Small intestine (tissue), 7 donors: Measurements from ENCODE around the gene MTUS2. TPM values are rescaled to one million over a fixed set of nuclear protein-coding genes. Genes with fewer than 3 reads are reported as not detected.

Experiments
- DNase-seq, 2 donors: peaks; one replicate each; pipeline versions ENCODE4 v3.0.0 to v3.0.0-alpha.2; 2013
- FAIRE-seq: peaks from 2 replicates; lab custom pipeline; 2012; peaks lifted over from hg19 to GRCh38; lab: Jason Lieb, UNC
- H3K27ac ChIP-seq, 3 donors: one replicate each; pipeline ENCODE4 v1.5.1; 2013; ENCODE audit warnings: low read length in 2 of 3, mild to moderate bottlenecking in 2 of 3, control low read depth in 1 of 3, inconsistent platforms in 1 of 3, low read depth in 1 of 3, moderate library complexity in 1 of 3
- H3K27me3 ChIP-seq, 3 donors: one replicate each; pipeline ENCODE4 v1.6.1; 2013; ENCODE audit warnings: low read length in 3 of 3, inconsistent platforms in 1 of 3; ENCODE audit not compliant: control insufficient read depth in 3 of 3, insufficient read depth in 3 of 3
- H3K36me3 ChIP-seq, 3 donors: one replicate each; pipeline ENCODE4 v1.6.1; 2013; ENCODE audit warnings: low read length in 3 of 3, inconsistent platforms in 1 of 3, low read depth in 1 of 3, mild to moderate bottlenecking in 1 of 3, moderate library complexity in 1 of 3; ENCODE audit not compliant: control insufficient read depth in 3 of 3, insufficient read depth in 2 of 3
- H3K4me1 ChIP-seq, 3 donors: one replicate each; pipeline ENCODE4 v1.6.1; 2013; ENCODE audit warnings: low read length in 2 of 3, inconsistent platforms in 1 of 3, low read depth in 1 of 3, mild to moderate bottlenecking in 1 of 3, moderate library complexity in 1 of 3; ENCODE audit not compliant: control insufficient read depth in 3 of 3, insufficient read depth in 2 of 3
- H3K4me3 ChIP-seq, 3 donors: one replicate each; pipeline ENCODE4 v1.5.1; 2013; ENCODE audit warnings: low read length in 3 of 3, control low read depth in 1 of 3, inconsistent platforms in 1 of 3, low read depth in 1 of 3, mild to moderate bottlenecking in 1 of 3, moderate library complexity in 1 of 3
- H3K9me3 ChIP-seq, 2 donors: one replicate each; pipeline ENCODE4 v1.6.1; 2013; ENCODE audit warnings: low read depth in 1 of 2, low read length in 1 of 2; ENCODE audit not compliant: control insufficient read depth in 2 of 2, insufficient read depth in 1 of 2
- WGBS, 3 donors: extraction: QIAGEN DNeasy Blood & Tissue Kit; methylation state at CpG; one replicate each; pipeline ENCODE4 v1.1.7; 2013; 5-methylcytosine and 5-hydroxymethylcytosine counted together
- polyA plus RNA-seq, 4 donors: library from polyadenylated mRNA; stranded (reverse) in 3 of 4; unstranded in 1 of 4; fragments of 200-250 nt in 3 of 4; fragments of 120-200 nt in 1 of 4; gene quantifications; one replicate each; pipeline versions ENCODE4 v1.2.1 to v1.2.3, GENCODE V29; 2013
- donor health status: healthy with polysubstance abuse.
- donor health status: control.
- donor health status: control.
- donor health status: Bipolar disorder and iron deficiency.
- donor health status: healthy.

MTUS2 gene
- polyA plus RNA-seq, 4 donors, result under 0.01 to 0.53 (median 0.22) TPM

DNA sequence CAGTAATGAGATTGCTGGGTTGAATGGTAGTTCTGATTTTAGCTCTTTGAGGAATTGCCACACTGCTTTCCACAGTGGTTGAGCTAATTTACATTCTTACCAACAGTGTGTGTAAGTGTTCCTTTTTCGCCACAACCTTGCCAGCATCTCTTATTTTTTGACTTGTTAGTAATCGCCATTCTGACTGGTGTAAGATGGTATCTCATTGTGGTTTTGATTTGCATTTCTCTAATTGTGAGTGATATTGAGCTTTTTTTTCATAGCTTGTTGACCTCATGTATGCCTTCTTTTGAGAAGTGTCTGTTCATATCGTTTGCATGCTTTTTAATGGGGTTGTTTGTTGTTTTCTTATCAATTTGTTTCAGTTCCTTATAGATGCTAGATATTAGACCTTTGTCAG lies 245.0 kb downstream of the MTUS2 start:
- Histone ChIP-seq H3K4me3 (no peak overlapping the region), H3K27ac (no peak overlapping the region), H3K36me3 (no peaks in the 10 kb centered on the region), H3K9me3 (no peaks in the 10 kb centered on the region), H3K27me3 (no peaks in the 10 kb centered on the region), H3K4me1 (no peaks in the 10 kb centered on the region)
- no peak for DNase-seq
- no peak for FAIRE-seq
- 74 to 78% (median 77%) methylated on average over 3 of the region's 3 CpGs for WGBS, 3 donors

- Histone ChIP-seq H3K27me3 (no peaks in the 10 kb centered on the region), H3K36me3 (no peaks in the 10 kb centered on the region), H3K4me3 (no peak overlapping the region), H3K9me3 (no peaks in the 10 kb centered on the region), H3K27ac (no peak overlapping the region), H3K4me1 (no peaks in the 10 kb centered on the region)
- FAIRE-seq (no peak), DNase-seq (no peak)
- 69 to 86% (median 72%) methylated on average over 3 of the region's 3 CpGs for WGBS, 3 donors
These were observed 247.3 kb downstream of the MTUS2 start for GRCh38 chr13:29067306-29067945.

DNA sequence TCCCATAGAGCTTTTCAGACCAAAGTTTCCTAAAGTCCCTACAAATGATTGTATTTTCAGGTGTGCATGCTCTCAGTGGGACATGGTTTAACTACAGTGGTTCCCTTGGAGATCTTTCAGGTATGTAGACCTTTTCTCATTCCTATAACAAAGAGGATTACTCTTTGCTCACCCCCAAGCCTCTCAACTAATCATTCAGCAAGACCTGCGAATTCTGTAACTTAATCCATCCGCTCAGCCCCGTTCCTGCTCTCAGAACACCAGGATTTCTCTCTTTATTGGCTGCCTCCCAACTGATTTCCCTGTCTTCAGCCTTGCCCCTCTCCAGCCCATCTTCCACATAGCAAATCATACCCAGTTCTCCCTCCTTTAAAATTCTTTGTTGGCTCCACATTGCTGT lies 253.6 kb downstream of the MTUS2 start:
- Histone ChIP-seq H3K4me3 (no peak overlapping the region), H3K9me3 (no peaks in the 10 kb centered on the region), H3K36me3 (no peaks in the 10 kb centered on the region), H3K27ac (no peak overlapping the region), H3K27me3 (no peaks in the 10 kb centered on the region), H3K4me1 (no peaks in the 10 kb centered on the region)
- 55 to 86% (median 72%) methylated on average over 3 of the region's 3 CpGs for WGBS, 3 donors
- no peak for FAIRE-seq
- no peak for DNase-seq

DNA sequence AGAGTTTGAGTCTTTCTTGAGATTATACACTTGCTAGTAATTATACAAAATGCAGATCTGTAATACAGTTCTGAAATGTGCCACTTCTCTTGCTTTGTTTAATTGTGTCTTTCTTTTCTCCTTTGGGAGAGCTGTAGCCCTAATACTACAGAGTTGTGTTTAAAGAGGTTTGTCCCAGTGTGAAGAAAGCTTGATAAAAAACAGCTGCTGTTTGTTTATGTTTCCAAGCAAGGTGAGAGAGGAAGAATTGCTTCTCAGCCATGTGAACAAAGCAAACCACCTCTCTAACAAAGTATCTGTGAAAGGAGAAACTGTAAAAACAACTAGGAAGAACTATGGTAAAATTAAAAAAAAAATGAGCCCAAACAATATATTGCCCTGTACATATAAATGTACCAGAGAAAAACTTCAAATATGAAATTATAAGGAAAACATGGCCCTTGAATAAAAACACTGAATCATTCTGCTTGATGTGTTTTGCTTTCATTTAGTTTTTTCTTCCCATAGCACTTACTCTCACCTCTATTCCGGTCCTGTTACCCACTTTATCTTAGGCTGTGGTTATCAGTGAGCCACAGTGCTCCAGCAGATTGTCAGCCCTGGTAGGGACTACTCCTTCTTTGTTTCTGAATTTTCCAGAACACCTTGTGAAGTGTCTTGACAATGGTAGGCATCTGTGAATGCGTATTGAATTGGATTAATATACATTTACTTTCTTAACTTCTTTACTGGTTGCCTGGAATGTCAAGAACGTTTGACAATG lies 257.1 kb downstream of the MTUS2 start:
- no peaks in the 10 kb centered on the region for H3K27me3 ChIP-seq
- FAIRE-seq (no peak), DNase-seq (no peak)
- H3K36me3 ChIP-seq, result no peaks in the 10 kb centered on the region
- H3K27ac ChIP-seq, result no peak overlapping the region
- 42 to 55% (median 55%) methylated on average over 3 of the region's 3 CpGs for WGBS, 3 donors
- peaks cover 0 to 4% of the 10 kb centered on the region in 2 donors for H3K9me3 ChIP-seq
- no peak overlapping the region for H3K4me3 ChIP-seq
- H3K4me1 ChIP-seq, result no peaks in the 10 kb centered on the region

DNA sequence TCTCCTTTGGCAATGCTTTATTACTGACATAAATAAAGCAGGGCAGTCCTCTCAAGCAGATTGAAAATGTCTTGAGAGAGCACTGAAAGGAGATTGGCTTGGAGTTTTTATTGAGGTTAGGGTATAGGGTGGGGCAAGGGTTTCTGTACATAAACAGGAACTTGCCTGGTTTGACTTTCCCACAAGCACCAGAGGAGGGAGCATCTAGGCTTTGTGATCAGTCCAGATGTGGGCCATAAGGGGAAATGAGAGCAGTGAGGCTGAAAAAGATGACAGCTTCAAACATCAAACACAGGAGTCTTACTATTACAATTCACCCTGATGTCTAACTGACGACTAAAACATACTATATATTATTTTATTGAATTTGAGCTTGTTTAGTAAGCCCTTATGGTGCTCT lies 260.9 kb downstream of the MTUS2 start:
- Histone ChIP-seq H3K4me3 (no peak overlapping the region), H3K27me3 (no peaks in the 10 kb centered on the region), H3K9me3 (peaks cover 0 to 4% of the 10 kb centered on the region in 2 donors), H3K27ac (no peak overlapping the region), H3K4me1 (no peaks in the 10 kb centered on the region), H3K36me3 (no peaks in the 10 kb centered on the region)
- FAIRE-seq, result no peak
- no peak for DNase-seq
- 32 to 47% (median 45%) methylated on average over 1 of the region's 1 CpG for WGBS, 3 donors

DNA sequence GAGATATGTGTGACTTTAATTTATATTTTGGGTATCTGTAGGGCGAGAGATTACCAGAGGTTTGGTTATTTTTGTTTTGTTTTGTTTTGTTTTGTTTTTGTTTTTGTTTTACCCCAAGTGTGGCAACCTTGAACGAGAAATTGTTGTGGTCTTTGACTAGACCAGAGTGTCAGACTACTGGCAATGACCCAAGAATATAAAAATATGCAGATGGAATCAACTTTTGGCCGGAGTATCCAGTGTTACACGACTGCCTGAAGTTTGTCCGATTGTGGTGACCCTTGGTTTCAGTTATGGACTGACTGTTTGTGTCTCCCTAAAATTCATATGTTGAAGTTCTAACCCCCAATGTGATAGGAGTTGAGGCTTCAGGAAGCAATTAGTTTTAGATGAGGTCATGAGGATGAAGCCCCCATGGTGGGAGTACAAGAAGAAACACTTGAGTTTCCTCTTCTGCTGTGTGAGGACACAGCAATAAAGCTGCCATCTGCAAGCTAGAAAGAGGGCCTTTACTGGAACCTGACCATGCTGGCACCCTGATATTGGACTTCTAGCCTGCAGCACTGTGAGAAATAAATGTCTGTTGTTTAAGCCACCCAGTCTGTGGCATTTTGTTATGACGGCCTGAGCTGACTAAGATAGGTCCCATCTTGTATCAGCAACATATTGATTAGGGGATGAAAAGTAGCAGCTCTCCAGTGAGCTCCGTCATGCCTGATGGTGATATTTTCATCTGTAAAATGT lies 261.7 kb downstream of the MTUS2 start:
- H3K36me3 ChIP-seq, result no peaks in the 10 kb centered on the region
- no peak overlapping the region for H3K4me3 ChIP-seq
- no peaks in the 10 kb centered on the region for H3K4me1 ChIP-seq
- DNase-seq, result no peak
- peaks cover 0 to 4% of the 10 kb centered on the region in 2 donors for H3K9me3 ChIP-seq
- no peak overlapping the region for H3K27ac ChIP-seq
- H3K27me3 ChIP-seq, result no peaks in the 10 kb centered on the region
- no peak for FAIRE-seq
- WGBS, 3 donors, result 69 to 83% (median 83%) methylated on average over 7 of the region's 7 CpGs

- WGBS, 3 donors, result 53 to 71% (median 57%) methylated on average over 2 of the region's 2 CpGs
- H3K4me3 ChIP-seq, result no peak overlapping the region
- H3K9me3 ChIP-seq, result no peaks in the 10 kb centered on the region
- H3K4me1 ChIP-seq, result no peaks in the 10 kb centered on the region
- no peak for DNase-seq
- H3K27me3 ChIP-seq, result no peaks in the 10 kb centered on the region
- H3K27ac ChIP-seq, result no peak overlapping the region
- no peak for FAIRE-seq
- no peaks in the 10 kb centered on the region for H3K36me3 ChIP-seq
These were observed 279.8 kb downstream of the MTUS2 start for GRCh38 chr13:29099781-29100406.

DNA sequence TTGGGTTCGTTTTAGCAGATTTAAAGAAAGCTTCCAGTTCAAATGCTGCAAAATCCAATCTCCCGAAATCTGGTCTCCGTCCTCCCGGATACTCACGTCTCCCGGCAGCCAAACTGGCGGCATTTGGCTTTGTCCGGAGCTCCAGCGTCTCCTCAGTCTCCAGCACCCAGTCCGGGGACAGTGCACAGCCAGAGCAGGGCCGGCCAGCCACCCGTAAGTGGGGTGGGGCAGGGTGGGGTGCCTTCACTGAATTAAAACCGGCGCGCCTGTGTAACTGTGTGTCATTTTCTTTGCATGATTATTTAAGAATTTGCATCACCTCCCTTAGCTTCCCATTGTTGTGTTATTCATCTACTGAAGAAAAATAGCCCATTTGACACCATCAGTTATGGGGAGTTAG lies 280.6 kb downstream of the MTUS2 start:
- Histone ChIP-seq H3K27me3 (peaks cover 0 to 1% (median 0%) of the 10 kb centered on the region in 3 donors), H3K4me1 (no peaks in the 10 kb centered on the region), H3K27ac (no peak overlapping the region), H3K36me3 (no peaks in the 10 kb centered on the region), H3K9me3 (no peaks in the 10 kb centered on the region), H3K4me3 (no peak overlapping the region)
- 91 to 94% (median 92%) methylated on average over 15 of the region's 15 CpGs for WGBS, 3 donors
- DNase-seq (no peak), FAIRE-seq (no peak)
